Right atrium auricular region (tissue), 2 donors: Measurements from ENCODE around the gene ZNF791. TPM values are rescaled to one million over a fixed set of nuclear protein-coding genes. Genes with fewer than 3 reads are reported as not detected.

Source experiments
- DNase-seq: peaks from one replicate; pipeline ENCODE4 v3.0.0-alpha.2; 2019; ENCODE audit warnings: low spot score
- H3K27ac ChIP-seq, 2 donors: fragments of 200-600 bp; sonication (generic); 1 replicate in 1 of 2; 2 replicates in 1 of 2; pipeline ENCODE4 v1.5.1; 2016 to 2019
- H3K27me3 ChIP-seq, 2 donors: fragments of 200-600 bp; sonication (generic); one replicate each; pipeline versions ENCODE4 v1.5.1 to v1.6.0; 2017 to 2019
- H3K36me3 ChIP-seq: fragments of 200-600 bp; sonication (generic); one replicate; pipeline ENCODE4 v1.5.1; 2016
- H3K4me1 ChIP-seq, 2 donors: fragments of 200-600 bp; sonication (generic); one replicate each; pipeline versions ENCODE4 v1.5.1 to v1.6.0; 2017 to 2019
- H3K4me3 ChIP-seq, 2 donors: fragments of 200-600 bp; sonication (generic); 1 replicate in 1 of 2; 2 replicates in 1 of 2; pipeline ENCODE4 v1.5.1; 2017 to 2019; ENCODE audit warnings: mild to moderate bottlenecking in 1 of 2, moderate library complexity in 1 of 2
- H3K9me3 ChIP-seq, 2 donors: fragments of 200-600 bp; sonication (generic); one replicate each; pipeline ENCODE4 v1.5.1; 2019
- total RNA-seq, 2 donors: library from RNA; depleted of rRNA; stranded (reverse); fragments of >200 nt; gene quantifications; one replicate each; pipeline ENCODE4 v1.1.0, GENCODE V29; 2016
- TF ChIP-seq, protein P1 (sequence below), 2 donors: fragments of 200-600 bp; sonication (generic); IDR thresholded peaks; one replicate each; pipeline ENCODE4 v1.5.1; 2019; ENCODE audit warnings: antibody characterized with exemption in 2 of 2

ZNF791 gene
- total RNA-seq, 2 donors from 2014 or later = 8.2 to 10.1 TPM

DNA sequence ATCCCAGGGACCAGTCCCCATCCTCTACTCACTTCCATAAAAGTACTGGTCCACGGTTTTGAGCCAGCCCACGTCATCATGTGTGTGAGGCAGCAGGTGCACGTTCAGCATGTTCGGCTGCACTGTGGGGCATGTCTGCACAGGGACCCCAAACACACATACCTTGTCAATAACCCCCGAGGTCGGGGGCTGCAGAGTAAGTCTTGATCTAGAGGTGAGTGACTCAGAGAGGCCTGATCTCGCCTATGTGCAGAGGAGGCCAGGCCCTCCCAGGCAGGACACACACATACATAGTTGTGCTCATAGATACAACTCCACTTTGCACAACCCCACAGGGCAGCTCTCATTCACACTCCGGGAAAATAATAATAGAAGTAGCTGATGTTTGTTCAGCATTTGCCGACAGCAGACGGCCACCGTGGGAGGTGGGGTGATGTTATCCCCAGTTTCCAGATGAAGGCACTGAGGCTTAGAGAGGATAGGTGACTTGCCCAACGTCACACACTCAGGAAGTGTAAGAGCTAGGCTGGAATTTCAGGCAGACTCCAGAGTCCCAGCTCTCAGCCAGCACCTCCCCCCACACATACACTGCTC, 55.0 kb downstream of the ZNF791 start:
- H3K4me1 ChIP-seq = peaks cover 0 to 40% of the 10 kb centered on the region in 2 donors
- TF ChIP-seq, protein P1, sequence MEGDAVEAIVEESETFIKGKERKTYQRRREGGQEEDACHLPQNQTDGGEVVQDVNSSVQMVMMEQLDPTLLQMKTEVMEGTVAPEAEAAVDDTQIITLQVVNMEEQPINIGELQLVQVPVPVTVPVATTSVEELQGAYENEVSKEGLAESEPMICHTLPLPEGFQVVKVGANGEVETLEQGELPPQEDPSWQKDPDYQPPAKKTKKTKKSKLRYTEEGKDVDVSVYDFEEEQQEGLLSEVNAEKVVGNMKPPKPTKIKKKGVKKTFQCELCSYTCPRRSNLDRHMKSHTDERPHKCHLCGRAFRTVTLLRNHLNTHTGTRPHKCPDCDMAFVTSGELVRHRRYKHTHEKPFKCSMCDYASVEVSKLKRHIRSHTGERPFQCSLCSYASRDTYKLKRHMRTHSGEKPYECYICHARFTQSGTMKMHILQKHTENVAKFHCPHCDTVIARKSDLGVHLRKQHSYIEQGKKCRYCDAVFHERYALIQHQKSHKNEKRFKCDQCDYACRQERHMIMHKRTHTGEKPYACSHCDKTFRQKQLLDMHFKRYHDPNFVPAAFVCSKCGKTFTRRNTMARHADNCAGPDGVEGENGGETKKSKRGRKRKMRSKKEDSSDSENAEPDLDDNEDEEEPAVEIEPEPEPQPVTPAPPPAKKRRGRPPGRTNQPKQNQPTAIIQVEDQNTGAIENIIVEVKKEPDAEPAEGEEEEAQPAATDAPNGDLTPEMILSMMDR (IDR thresholded peaks at IDR 0.05) = no peak

DNA sequence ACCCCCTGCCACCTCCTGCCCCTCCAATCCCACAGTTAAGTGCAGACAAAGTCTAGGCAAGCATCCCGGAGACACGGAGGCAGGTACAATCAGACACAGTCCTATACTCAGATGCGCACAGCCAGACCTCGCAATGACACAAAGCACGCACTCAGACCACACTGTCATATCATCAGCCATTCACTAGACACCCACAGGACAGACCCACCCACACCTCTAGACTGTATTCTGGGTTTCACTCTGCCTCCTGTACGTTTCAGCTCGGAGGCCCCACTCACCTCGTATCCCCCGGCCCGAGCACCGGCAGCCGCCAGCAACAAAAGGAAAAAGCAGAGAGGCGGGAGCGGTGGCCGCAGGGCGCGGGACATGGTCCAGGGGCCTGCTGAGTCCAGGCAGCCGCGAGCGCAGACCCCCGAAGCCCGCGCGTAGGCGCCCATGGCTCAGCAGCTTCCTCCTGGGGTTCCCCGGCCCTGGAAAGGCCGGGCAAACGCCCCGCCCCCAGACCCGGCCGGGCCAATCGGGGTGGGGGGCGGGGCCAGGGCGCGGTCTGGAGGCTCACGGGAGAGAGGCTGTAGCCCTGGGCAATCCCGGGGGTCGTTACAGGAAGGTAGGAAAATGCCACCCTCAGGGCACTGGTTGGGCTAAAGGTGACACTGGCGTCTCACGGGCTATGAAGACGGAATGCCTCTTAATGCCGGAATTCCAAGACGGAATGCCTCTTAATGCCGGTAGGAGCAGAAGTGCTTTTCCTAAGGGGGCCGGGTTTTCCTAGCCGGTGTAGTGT, 55.7 kb downstream of the ZNF791 start, which contains the start of the genes MAN2B1 and WDR83:
Gene MAN2B1 (minus strand): TSS at position 478 of the 784 bp plus-strand sequence. CDS start 41 bp downstream, at position 437.
Gene WDR83 (plus strand): TSS at position 543 of the 784 bp plus-strand sequence. CDS start 2,984 bp downstream, outside the sequence.
- H3K36me3 ChIP-seq = peaks cover 23% of the 10 kb centered on the region
- H3K27ac ChIP-seq = peak within 1 kb of the TSS; percentile 66 to 72
- no peaks in the 10 kb centered on the region for H3K9me3 ChIP-seq
- H3K4me3 ChIP-seq = peak within 1 kb of the TSS; percentile 77 to 96
- peaks cover 0 to 41% of the 10 kb centered on the region in 2 donors for H3K4me1 ChIP-seq
- no peaks in the 10 kb centered on the region for H3K27me3 ChIP-seq
- DNase-seq = peak; percentile 68
- TF ChIP-seq, protein P1 (IDR thresholded peaks at IDR 0.05) = no peak

More for the DNA sequence above, 55.0 kb downstream of the ZNF791 start:
- no peak for DNase-seq
- Histone ChIP-seq H3K36me3 (peaks cover 30% of the 10 kb centered on the region), H3K27ac (peak overlapping the region in 1 of 2 donors; percentile 72), H3K4me3 (peak overlapping the region; percentile 77 to 96), H3K9me3 (no peaks in the 10 kb centered on the region), H3K27me3 (no peaks in the 10 kb centered on the region)

DNA sequence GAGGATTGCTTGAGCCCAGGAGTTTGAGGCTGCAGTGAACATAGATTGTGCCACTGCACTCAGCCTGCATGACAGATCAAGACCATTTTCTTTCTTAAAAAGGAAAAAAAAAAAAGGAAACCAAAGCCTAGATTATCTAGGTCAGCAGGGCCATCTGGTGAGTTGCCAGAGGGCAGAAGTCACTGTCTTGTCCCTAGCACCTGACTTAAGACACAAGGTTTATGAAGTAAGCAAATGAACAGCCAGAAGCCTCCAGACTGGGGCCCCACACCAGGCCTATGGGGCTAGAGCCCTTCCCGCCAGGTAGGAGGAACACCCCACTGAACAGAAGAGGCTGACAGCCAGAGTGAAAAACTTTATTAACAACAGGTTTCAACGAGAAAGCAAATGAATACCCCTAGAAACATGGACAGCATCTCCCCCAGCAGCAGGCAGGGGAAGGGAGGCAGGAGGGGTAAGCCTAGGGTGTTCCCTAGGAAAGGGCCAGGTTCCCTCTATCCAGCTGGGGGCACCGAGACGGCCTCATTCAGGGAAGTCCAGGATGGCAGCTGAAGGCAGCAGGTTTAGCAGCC, 57.1 kb downstream of the ZNF791 start:
- Histone ChIP-seq H3K4me1 (peaks cover 0 to 41% of the 10 kb centered on the region in 2 donors), H3K27me3 (no peaks in the 10 kb centered on the region), H3K9me3 (no peaks in the 10 kb centered on the region), H3K27ac (no peak overlapping the region), H3K4me3 (peak overlapping the region in 1 of 2 donors; percentile 93), H3K36me3 (peaks cover 13% of the 10 kb centered on the region)
- no peak for DNase-seq
- TF ChIP-seq, protein P1 (IDR thresholded peaks at IDR 0.05) = no peak

DNA sequence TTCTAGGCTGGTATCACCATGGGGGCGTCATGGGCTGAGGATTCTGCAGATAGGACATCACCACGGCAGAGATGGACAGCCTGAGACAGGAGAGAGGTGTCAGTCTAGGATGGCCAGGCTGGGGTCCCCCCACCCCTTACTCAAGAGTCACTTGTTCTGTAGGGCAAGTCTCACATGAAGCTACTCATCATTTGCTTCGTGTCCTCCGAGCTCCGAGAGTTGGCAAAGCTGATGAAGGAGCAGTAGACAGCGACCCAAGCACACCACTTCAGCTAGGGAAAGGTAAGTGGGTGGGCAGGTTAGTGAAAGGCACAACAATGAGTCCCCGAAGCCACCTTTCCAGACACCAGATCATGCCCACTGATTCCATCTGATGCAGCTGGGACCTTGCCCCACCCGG, 57.6 kb downstream of the ZNF791 start:
- Histone ChIP-seq H3K4me1 (peaks cover 0 to 41% of the 10 kb centered on the region in 2 donors), H3K9me3 (no peaks in the 10 kb centered on the region), H3K4me3 (peak overlapping the region; percentile 86 to 93), H3K27ac (peak overlapping the region in 1 of 2 donors; percentile 97), H3K27me3 (no peaks in the 10 kb centered on the region), H3K36me3 (peaks cover 8% of the 10 kb centered on the region)
- no peak for DNase-seq
- TF ChIP-seq, protein P1 (IDR thresholded peaks at IDR 0.05) = no peak

DNA sequence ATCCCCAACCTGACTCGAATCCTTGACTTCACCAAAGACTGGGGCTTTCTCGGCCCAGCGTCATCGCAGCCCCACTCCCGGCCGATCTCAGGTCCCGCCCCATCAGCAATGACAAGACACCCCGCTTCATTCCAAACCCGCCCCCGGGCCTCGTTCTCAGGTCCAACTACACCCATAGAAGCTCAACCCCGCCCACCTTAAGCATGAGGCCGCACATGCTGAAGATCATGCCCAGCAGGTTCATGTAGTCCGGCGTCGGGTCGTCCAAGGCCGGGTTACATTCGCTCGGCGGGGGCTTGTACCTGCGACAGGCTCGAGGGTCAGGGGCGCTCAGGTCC, 58.2 kb downstream of the ZNF791 start:
- Histone ChIP-seq H3K36me3 (peaks cover 7% of the 10 kb centered on the region), H3K4me1 (peaks cover 0 to 41% of the 10 kb centered on the region in 2 donors), H3K4me3 (peak overlapping the region; percentile 86 to 93), H3K27ac (peak overlapping the region; percentile 97 to 99), H3K27me3 (no peaks in the 10 kb centered on the region), H3K9me3 (no peaks in the 10 kb centered on the region)
- TF ChIP-seq, protein P1 (IDR thresholded peaks at IDR 0.05) = no peak
- DNase-seq = peak; percentile 63
